GM03348 (cell line): ENCODE data around the gene CNN2.
A peak's percentile ranks its signal among the peaks of the same experiment; 100 is the strongest.

Experiments
- DNase-seq: peaks from one replicate; pipeline ENCODE4 v3.0.0; 2012; ENCODE audit warnings: low spot score

Gene CNN2

GRCh38 chr19:1065606-1066109 lies 39.2 kb downstream of the CNN2 start:
- DNase-seq, result no peak

- DNase-seq, result no peak
Observed at GRCh38 chr19:1066251-1066747, 39.9 kb downstream of the CNN2 start.

GRCh38 chr19:1066748-1067340 lies 40.4 kb downstream of the CNN2 start, which contains the start of gene ARHGAP45:
TSS of gene ARHGAP45 (plus strand) at chr19:1067167. CDS start at chr19:1067406, 239 bp downstream.
- DNase-seq, result peak; percentile 52

GRCh38 chr19:1067341-1067957 lies 41.0 kb downstream of the CNN2 start:
- DNase-seq, result no peak

GRCh38 chr19:1068009-1069001 lies 41.9 kb downstream of the CNN2 start:
- DNase-seq, result no peak

GRCh38 chr19:1069009-1069779 lies 42.8 kb downstream of the CNN2 start:
- no peak for DNase-seq

- no peak for DNase-seq
Observed at GRCh38 chr19:1070576-1070930, 44.1 kb downstream of the CNN2 start.

GRCh38 chr19:1070931-1071791 lies 44.8 kb downstream of the CNN2 start:
- peak; percentile 54 for DNase-seq

GRCh38 chr19:1072371-1073015 lies 46.1 kb downstream of the CNN2 start:
- DNase-seq, result no peak

GRCh38 chr19:1073063-1073955 lies 46.9 kb downstream of the CNN2 start:
- DNase-seq, result no peak

GRCh38 chr19:1073956-1074517 lies 47.6 kb downstream of the CNN2 start:
- no peak for DNase-seq

GRCh38 chr19:1074544-1075283 lies 48.3 kb downstream of the CNN2 start:
- DNase-seq, result no peak

GRCh38 chr19:1076046-1076386 lies 49.6 kb downstream of the CNN2 start:
- DNase-seq, result no peak

- DNase-seq, result no peak
Observed at GRCh38 chr19:1076951-1077350, 50.5 kb downstream of the CNN2 start.

- no peak for DNase-seq
Observed at GRCh38 chr19:1079566-1080111, 53.2 kb downstream of the CNN2 start.

- no peak for DNase-seq
Observed at GRCh38 chr19:1080360-1081161, 54.2 kb downstream of the CNN2 start.
